GM12874 (cell line): Measurements from ENCODE around the gene NPTX2.

ENCODE experiments used
- TF ChIP-seq, protein P1 (sequence below): IDR thresholded peaks from 2 replicates; pipeline ENCODE4 v1.5.1; 2011; ENCODE audit warnings: low read depth, mild to moderate bottlenecking, control low read depth, low read length, moderate library complexity; ENCODE audit not compliant: insufficient read depth

NPTX2 gene

DNA sequence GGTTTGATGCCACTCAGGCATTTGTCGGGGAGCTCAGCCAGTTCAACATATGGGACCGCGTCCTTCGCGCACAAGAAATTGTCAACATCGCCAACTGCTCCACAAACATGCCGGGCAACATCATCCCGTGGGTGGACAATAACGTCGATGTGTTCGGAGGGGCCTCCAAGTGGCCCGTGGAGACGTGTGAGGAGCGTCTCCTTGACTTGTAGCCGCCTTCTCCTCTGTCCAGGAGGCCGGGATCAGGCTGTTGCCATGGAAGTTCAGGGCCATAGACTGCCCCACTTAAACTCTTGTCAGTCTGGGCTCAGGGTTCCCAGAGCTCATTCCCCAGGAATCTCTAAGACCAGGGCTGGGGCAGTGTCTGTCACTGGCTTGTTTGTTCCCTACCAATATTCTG is 11.3 kb downstream of the NPTX2 start:
- TF ChIP-seq, protein P1, sequence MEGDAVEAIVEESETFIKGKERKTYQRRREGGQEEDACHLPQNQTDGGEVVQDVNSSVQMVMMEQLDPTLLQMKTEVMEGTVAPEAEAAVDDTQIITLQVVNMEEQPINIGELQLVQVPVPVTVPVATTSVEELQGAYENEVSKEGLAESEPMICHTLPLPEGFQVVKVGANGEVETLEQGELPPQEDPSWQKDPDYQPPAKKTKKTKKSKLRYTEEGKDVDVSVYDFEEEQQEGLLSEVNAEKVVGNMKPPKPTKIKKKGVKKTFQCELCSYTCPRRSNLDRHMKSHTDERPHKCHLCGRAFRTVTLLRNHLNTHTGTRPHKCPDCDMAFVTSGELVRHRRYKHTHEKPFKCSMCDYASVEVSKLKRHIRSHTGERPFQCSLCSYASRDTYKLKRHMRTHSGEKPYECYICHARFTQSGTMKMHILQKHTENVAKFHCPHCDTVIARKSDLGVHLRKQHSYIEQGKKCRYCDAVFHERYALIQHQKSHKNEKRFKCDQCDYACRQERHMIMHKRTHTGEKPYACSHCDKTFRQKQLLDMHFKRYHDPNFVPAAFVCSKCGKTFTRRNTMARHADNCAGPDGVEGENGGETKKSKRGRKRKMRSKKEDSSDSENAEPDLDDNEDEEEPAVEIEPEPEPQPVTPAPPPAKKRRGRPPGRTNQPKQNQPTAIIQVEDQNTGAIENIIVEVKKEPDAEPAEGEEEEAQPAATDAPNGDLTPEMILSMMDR, result no peak

DNA sequence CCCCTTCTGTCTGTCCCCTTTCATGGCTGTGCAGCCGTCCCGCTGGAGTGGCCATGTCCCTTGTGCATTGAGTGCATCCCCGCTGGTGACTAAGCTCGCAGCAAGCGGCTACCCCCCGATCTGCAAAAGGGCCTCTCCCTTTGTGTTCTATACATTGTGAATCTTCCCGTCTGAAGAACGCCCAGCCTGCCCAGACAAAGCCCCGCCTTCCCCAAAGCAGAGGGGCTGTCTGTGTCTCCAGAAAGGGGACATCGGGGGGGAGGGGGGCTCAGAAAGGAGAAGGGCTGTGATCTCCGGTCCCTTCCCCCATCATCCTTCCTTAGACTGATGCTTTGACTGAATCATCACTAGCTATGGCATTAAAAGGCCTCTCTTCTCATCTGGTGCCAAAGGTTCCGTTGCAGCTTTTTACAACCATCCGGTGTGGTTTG is 11.9 kb downstream of the NPTX2 start:
- TF ChIP-seq, protein P1, result no peak

DNA sequence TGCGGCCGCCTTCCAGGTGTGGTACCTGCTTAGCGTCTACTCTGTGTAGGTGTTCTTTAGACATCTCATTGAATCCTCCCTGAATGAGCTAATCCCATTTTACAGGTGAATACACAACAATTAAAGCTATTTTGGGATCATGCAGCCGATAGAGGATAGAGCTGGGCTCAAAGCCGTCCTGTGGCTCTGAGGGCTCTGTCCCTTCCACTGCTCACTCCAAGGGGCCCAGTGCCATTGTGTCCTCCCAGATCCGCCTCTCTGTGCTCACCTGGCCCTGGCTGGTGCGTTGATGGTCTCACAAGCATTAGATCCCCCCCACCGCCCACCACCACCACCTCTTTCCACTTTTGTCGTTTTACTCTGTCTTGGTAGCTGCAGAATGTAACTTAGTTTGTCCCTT is 13.1 kb downstream of the NPTX2 start:
- TF ChIP-seq, protein P1, result no peak

DNA sequence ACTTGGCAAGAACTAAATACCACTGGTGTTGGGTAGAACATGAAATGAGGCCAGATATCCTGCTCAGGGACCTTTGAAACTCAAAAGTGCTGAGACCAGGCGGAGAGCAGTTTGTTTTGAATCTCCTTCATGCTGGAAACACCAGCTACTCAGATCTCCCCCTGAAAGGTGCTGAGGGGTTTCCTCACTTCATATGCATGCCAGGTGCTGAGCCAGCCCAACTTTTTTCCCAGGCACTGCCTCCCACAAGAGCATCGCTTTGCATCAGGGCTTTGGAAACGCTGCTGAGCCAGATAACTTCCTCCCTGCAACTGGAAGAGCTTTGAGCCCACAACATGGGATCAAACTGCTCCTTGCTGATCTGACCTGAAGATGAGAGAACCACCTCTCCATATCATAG is 13.7 kb downstream of the NPTX2 start:
- TF ChIP-seq, protein P1, result no peak

DNA sequence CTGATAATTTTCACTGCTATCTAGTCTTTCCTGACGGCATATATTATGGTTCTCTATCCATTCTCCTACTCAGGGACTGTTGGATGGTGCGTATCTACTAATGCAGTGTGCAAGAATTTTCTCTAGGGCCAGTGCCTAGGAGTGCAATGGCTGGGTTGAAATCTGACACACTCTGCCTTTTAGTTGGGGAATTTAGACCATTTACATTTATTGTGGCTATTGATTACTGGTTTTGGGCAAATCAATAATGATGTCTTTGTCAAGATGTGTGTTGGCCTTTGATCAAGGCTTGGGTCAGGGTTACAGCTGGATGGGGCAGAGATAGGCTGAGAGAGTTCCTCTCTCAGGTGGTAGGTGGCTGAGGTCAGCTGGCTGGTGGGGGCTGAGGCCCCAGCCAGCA is 21.8 kb downstream of the NPTX2 start:
- TF ChIP-seq, protein P1, result no peak

DNA sequence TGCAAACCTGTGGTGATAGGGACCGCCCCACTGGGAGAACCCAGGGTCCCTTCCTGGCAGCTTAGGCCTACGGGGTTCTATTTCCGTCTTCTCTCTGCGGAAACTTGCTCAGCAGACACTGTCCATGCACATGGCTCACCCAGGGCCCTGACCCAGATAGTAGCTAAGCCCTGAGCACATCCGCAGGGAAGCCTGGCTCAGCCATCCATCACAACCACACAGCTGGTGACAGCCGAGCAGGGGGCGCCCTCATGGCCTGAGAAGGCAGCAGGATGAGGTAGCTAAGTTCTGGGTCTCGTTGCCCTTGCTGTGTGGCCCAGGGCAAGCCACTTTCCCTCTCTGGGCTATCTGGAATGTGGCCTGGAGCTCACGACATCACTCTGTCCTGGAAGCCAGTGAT is 23.3 kb downstream of the NPTX2 start:
- TF ChIP-seq, protein P1, result no peak

DNA sequence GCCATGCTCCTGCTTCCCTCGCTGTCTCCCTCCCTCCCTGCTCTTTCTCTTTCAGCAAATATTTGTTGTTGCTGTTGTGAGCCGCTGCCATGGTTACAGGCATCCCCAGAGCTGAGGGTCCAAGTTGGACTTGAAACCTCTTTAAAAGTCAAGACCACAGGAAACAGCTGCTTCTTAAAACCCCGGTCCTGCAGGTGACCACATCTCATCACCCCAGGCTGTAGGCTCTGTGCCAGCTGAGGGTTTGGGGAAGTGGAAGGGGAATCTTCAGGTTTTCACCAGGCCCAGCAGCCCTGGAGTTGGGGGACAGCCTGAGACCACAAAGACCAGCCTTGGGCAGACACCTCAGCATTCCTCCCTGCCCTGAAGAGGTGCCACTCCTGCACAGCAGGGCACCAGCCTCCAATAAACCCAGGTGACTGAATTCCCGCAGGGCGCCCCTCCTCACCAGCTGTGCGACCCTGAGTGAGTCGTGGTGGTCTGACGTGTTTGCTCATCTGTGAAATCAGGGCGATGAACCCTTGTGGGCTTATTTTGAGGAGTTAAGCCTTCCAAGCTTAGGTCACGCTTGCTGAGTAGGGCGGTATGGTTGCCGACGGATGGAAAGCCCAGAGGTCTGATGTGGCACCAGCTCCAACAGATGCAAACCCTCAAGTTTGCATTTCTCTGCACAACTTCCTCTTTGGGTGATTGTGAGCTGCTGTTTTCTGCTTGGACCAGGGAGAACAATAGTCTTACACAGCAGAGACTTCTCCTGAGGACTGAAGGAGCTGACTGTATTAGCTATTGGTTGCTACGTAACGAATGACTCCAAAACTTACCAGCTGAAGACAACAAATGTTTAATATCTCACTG is 24.8 kb downstream of the NPTX2 start:
- TF ChIP-seq, protein P1, result no peak
